H9 (cell line): ENCODE results near the gene RUSF1. TPM values are rescaled to one million over a fixed set of nuclear protein-coding genes. Genes with fewer than 3 reads are reported as not detected.

Source experiments
- DNase-seq: peaks from one replicate; pipeline ENCODE4 v3.0.0-alpha.2; 2017
- H2AFZ ChIP-seq: one replicate; pipeline ENCODE4 v1.6.1; 2013; ENCODE audit warnings: mild to moderate bottlenecking, low read length, control low read depth, moderate library complexity
- H2AK5ac ChIP-seq: 2 replicates; pipeline ENCODE4 v1.6.1; 2013; ENCODE audit warnings: low read length, control low read depth, mixed read lengths; ENCODE audit not compliant: insufficient read length
- H2BK120ac ChIP-seq: one replicate; pipeline ENCODE4 v1.6.1; 2013; ENCODE audit warnings: low read depth, mild to moderate bottlenecking, low read length, control low read depth, inconsistent platforms; ENCODE audit not compliant: poor library complexity, severe bottlenecking
- H2BK12ac ChIP-seq: 2 replicates; pipeline ENCODE4 v1.6.1; 2013; ENCODE audit warnings: low read length, control low read depth, mixed read lengths, low read depth; ENCODE audit not compliant: insufficient read length
- H2BK15ac ChIP-seq: 2 replicates; pipeline ENCODE4 v1.6.1; 2013; ENCODE audit warnings: low read depth, low read length, control low read depth
- H2BK20ac ChIP-seq: one replicate; pipeline ENCODE4 v1.6.1; 2013; ENCODE audit warnings: low read depth, mild to moderate bottlenecking, low read length, control low read depth, inconsistent platforms; ENCODE audit not compliant: poor library complexity, severe bottlenecking
- H2BK5ac ChIP-seq: 2 replicates; pipeline ENCODE4 v1.6.1; 2013; ENCODE audit warnings: low read length, control low read depth, mixed read lengths; ENCODE audit not compliant: insufficient read length
- H3K14ac ChIP-seq: 2 replicates; pipeline ENCODE4 v1.6.1; 2013; ENCODE audit warnings: low read length, control low read depth; ENCODE audit not compliant: insufficient read depth
- H3K18ac ChIP-seq: 2 replicates; pipeline ENCODE4 v1.6.1; 2013; ENCODE audit warnings: low read depth, mild to moderate bottlenecking, mixed read lengths, low read length, control low read depth; ENCODE audit not compliant: insufficient read length
- H3K23ac ChIP-seq: 2 replicates; pipeline ENCODE4 v1.6.1; 2013; ENCODE audit warnings: low read length, control low read depth, mixed read lengths, low read depth; ENCODE audit not compliant: insufficient read length
- H3K23me2 ChIP-seq: 2 replicates; pipeline ENCODE4 v1.6.1; 2013; ENCODE audit warnings: low read depth, mild to moderate bottlenecking, mixed read lengths, low read length, control low read depth; ENCODE audit not compliant: insufficient read length, poor library complexity, severe bottlenecking
- H3K27ac ChIP-seq: 2 replicates; pipeline ENCODE4 v1.5.1; 2013; ENCODE audit warnings: low read length, control low read depth, mixed read lengths, low read depth; ENCODE audit not compliant: insufficient read length
- H3K27me3 ChIP-seq: 2 replicates; pipeline ENCODE4 v1.6.1; 2013; ENCODE audit warnings: low read length, control low read depth, inconsistent platforms; ENCODE audit not compliant: insufficient read depth
- H3K4ac ChIP-seq: 2 replicates; pipeline ENCODE4 v1.6.1; 2013; ENCODE audit warnings: low read depth, mild to moderate bottlenecking, control low read depth, inconsistent platforms, low read length, moderate library complexity
- H3K4me1 ChIP-seq: 2 replicates; pipeline ENCODE4 v1.6.1; 2013; ENCODE audit warnings: low read length, control low read depth, inconsistent platforms; ENCODE audit not compliant: insufficient read depth
- H3K4me2 ChIP-seq: 2 replicates; pipeline ENCODE4 v1.6.1; 2013; ENCODE audit warnings: low read length, control low read depth, mixed read lengths; ENCODE audit not compliant: insufficient read length, insufficient read depth
- H3K56ac ChIP-seq: 2 replicates; pipeline ENCODE4 v1.6.1; 2013; ENCODE audit warnings: low read depth, mild to moderate bottlenecking, mixed read lengths, low read length, control low read depth; ENCODE audit not compliant: insufficient read length
- H3K79me1 ChIP-seq: 2 replicates; pipeline ENCODE4 v1.6.1; 2013; ENCODE audit warnings: low read depth, mild to moderate bottlenecking, moderate library complexity, low read length, control low read depth, inconsistent platforms; ENCODE audit not compliant: insufficient read depth, poor library complexity, severe bottlenecking
- H3K79me2 ChIP-seq: 2 replicates; pipeline ENCODE4 v1.6.1; 2013; ENCODE audit warnings: low read length, control low read depth, inconsistent platforms; ENCODE audit not compliant: insufficient read depth
- H3K9ac ChIP-seq: 2 replicates; pipeline ENCODE4 v1.6.1; 2013; ENCODE audit warnings: low read length, control low read depth, mixed read lengths; ENCODE audit not compliant: insufficient read length; ENCODE audit errors: extremely low read depth
- H3K9me3 ChIP-seq: one replicate; pipeline ENCODE4 v1.6.1; 2013; ENCODE audit warnings: low read depth, low read length, inconsistent platforms; ENCODE audit not compliant: control insufficient read depth
- H3T11ph ChIP-seq: one replicate; pipeline ENCODE4 v1.6.1; 2013; ENCODE audit warnings: mild to moderate bottlenecking, low read length, control low read depth, inconsistent platforms
- H4K20me1 ChIP-seq: one replicate; pipeline ENCODE4 v1.6.1; 2013; ENCODE audit not compliant: control insufficient read depth, insufficient read length, insufficient read depth
- H4K5ac ChIP-seq: 2 replicates; pipeline ENCODE4 v1.6.1; 2013; ENCODE audit warnings: low read depth, mild to moderate bottlenecking, mixed read lengths, low read length, control low read depth; ENCODE audit not compliant: insufficient read length
- H4K8ac ChIP-seq: replicated peaks from 2 replicates; pipeline ENCODE4 v1.6.1; 2013; ENCODE audit warnings: low read length, control low read depth, mixed read lengths, low read depth; ENCODE audit not compliant: insufficient read length
- H4K91ac ChIP-seq: 2 replicates; pipeline ENCODE4 v1.6.1; 2013; ENCODE audit warnings: low read depth, mild to moderate bottlenecking, moderate library complexity, mixed read lengths, low read length, control low read depth; ENCODE audit not compliant: insufficient read length
- H3K27ac Mint-ChIP-seq, 3 experiments: 2 replicates in 2 of 3; 3 replicates in 1 of 3; pipeline ENCODE4 v1.8.0; 2020 to 2021; ENCODE audit warnings: mixed read lengths in 3 of 3, mild to moderate bottlenecking in 1 of 3, moderate library complexity in 1 of 3
- H3K27me3 Mint-ChIP-seq: 2 replicates; pipeline ENCODE4 v1.8.0; 2021; ENCODE audit warnings: low read depth, mild to moderate bottlenecking, moderate library complexity, mixed read lengths
- H3K36me3 Mint-ChIP-seq, 3 experiments: 2 replicates in 2 of 3; 3 replicates in 1 of 3; pipeline ENCODE4 v1.8.0; 2020 to 2021; ENCODE audit warnings: low read depth in 3 of 3, mixed read lengths in 3 of 3; ENCODE audit not compliant: insufficient read depth in 1 of 3
- H3K4me1 Mint-ChIP-seq, 2 experiments: 2 replicates each; pipeline ENCODE4 v1.8.0; 2020; ENCODE audit warnings: mixed read lengths in 2 of 2
- H3K4me3 Mint-ChIP-seq, 2 experiments: 2 replicates in 1 of 2; 3 replicates in 1 of 2; pipeline ENCODE4 v1.8.0; 2020 to 2021; ENCODE audit warnings: mild to moderate bottlenecking in 2 of 2, mixed read lengths in 2 of 2, moderate library complexity in 1 of 2
- H3K9me3 Mint-ChIP-seq, 2 experiments: 2 replicates in 1 of 2; 3 replicates in 1 of 2; pipeline ENCODE4 v1.8.0; 2020; ENCODE audit warnings: mild to moderate bottlenecking in 2 of 2, mixed read lengths in 2 of 2, moderate library complexity in 1 of 2
- CTCF ChIP-seq: fragments of 200-600 bp; sonication (generic); conservative IDR thresholded peaks from 3 replicates; pipeline ENCODE4 v1.8.0; 2021; ENCODE audit warnings: antibody characterized with exemption, mild to moderate bottlenecking
- WGBS: extraction: QIAGEN DNeasy Blood & Tissue Kit; methylation state at CpG from one replicate; pipeline ENCODE4 v1.1.7; 2013; ENCODE audit warnings: missing lambda C conversion rate, low lambda C conversion rate, mixed read lengths; ENCODE audit not compliant: insufficient read length; ENCODE audit errors: extremely low coverage; 5-methylcytosine and 5-hydroxymethylcytosine counted together
- total RNA-seq: library from RNA; stranded (reverse); gene quantifications from 2 replicates; pipeline ENCODE4 v1.2.1, GENCODE V29; 2021

Gene RUSF1
- total RNA-seq, 1 experiment from 2014 or later, result 33.4 TPM

DNA sequence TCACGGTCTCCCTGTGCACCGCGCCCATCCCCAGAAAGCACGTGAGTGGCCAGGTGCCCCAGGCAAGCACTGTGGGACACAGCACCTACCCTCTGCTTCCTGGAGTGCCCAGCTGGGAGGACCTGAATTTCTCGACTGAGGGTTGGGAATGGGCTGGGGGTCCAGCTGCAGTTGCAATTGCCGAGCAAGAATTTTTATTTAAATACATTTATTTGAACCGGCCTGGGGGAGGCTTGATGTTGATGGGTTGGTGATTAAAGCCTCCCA lies 19.0 kb downstream of the RUSF1 start:
- Histone ChIP-seq H3K4me2 (no peak overlapping the region), H3K14ac (no peak overlapping the region), H3T11ph (no peak overlapping the region), H4K8ac (no peak overlapping the region), H2BK120ac (no peak overlapping the region), H3K56ac (no peak overlapping the region), H4K5ac (no peak overlapping the region), H3K9ac (no peak overlapping the region), H3K23ac (no peak overlapping the region), H2AK5ac (no peak overlapping the region), H2BK5ac (no peak overlapping the region), H3K23me2 (peaks cover 11% of the 10 kb centered on the region), H2BK15ac (no peak overlapping the region), H4K20me1 (no peaks in the 10 kb centered on the region), H3K27ac (no peak overlapping the region), H2BK12ac (no peak overlapping the region), H2AFZ (no peak overlapping the region), H3K79me2 (no peaks in the 10 kb centered on the region), H3K18ac (no peak overlapping the region), H3K4ac (no peak overlapping the region), H3K9me3 (no peaks in the 10 kb centered on the region), H3K79me1 (no peaks in the 10 kb centered on the region), H3K27me3 (peaks cover 13% of the 10 kb centered on the region; the same call in 1 of the 2 replicates), H2BK20ac (no peak overlapping the region), H3K4me1 (no peaks in the 10 kb centered on the region), H4K91ac (no peak overlapping the region)
- Mint-ChIP-seq H3K27ac (no peak overlapping the region), H3K4me1 (peaks cover 8 to 11% of the 10 kb centered on the region in 2 experiments), H3K27me3 (peaks cover 52% of the 10 kb centered on the region), H3K9me3 (peaks cover 0 to 2% of the 10 kb centered on the region in 2 experiments; a peak in 1 of 5 replicates), H3K4me3 (peak overlapping the region; percentile 43 to 68; a peak in 3 of 5 replicates), H3K36me3 (peaks cover 17 to 36% (median 23%) of the 10 kb centered on the region in 3 experiments)
- TF ChIP-seq CTCF, result no peak
- no CpG with 5 or more reads among the region's 7 CpGs for WGBS
- DNase-seq, result no peak
